ENCODE measurements around the gene VTA1. TPM values are rescaled to one million over a fixed set of nuclear protein-coding genes. Genes with fewer than 3 reads are reported as not detected.

Gene VTA1
- total and polyA plus RNA-seq, 2 of the 4 experiments (the other 2 are of a cell fraction) = 60.9 to 120 TPM

GRCh38 chr6:142238881-142239280, 91.8 kb downstream of the VTA1 start:
- no peak overlapping the region for H3K56ac ChIP-seq (ENCODE audit: extremely low read depth, insufficient read depth, low read length)
- H3K4me1 ChIP-seq (ENCODE audit: control insufficient read depth, insufficient read depth, low read length) = no peaks in the 10 kb centered on the region; the same call in 1 of the 2 replicates
- no peak overlapping the region for H2BK20ac ChIP-seq (ENCODE audit: low read depth, low read length)
- TF ChIP-seq MAFK (IDR thresholded peaks at IDR 0.05; ENCODE audit: low read depth, low read length) (no peak), RCOR1 (IDR thresholded peaks at IDR 0.05; ENCODE audit: insufficient replicate concordance, low read length) (no peak), RAD21 (IDR thresholded peaks at IDR 0.05; ENCODE audit: low read length) (no peak), MXI1 (IDR thresholded peaks at IDR 0.05; ENCODE audit: borderline replicate concordance, low read depth, low read length) (no peak), BHLHE40 (IDR thresholded peaks at IDR 0.05; ENCODE audit: low read depth, low read length) (no peak), MAZ (IDR thresholded peaks at IDR 0.05; ENCODE audit: borderline replicate concordance, low read depth, low read length) (no peak), CHD1 (IDR thresholded peaks at IDR 0.05; ENCODE audit: low read depth, low read length) (no peak)
- no TSS peak for BruUV-seq (replicated peaks)
- peak; percentile 10 for DNase-seq
- no peak overlapping the region for H3K18ac ChIP-seq (ENCODE audit: low read depth, low read length)
- ATAC-seq (ENCODE audit: low read depth) = no peak
- intact Hi-C loops (cut with micrococcal nuclease) (loop anchor here (5.0 kb wide), 1 partner anchor 58 kb away; no protein-coding TSS in a partner anchor), dilution Hi-C loops (cut with HindIII; ENCODE audit: low sequenced_read_pairs, unreplicated experiment) (no loop called here), in situ Hi-C loops (cut with MboI; ENCODE audit: low sequenced_read_pairs) (no loop called here)
- H3K27me3 ChIP-seq (ENCODE audit: control insufficient read depth, insufficient read depth, low read length) = no peaks in the 10 kb centered on the region
- H3K79me1 ChIP-seq (ENCODE audit: low read depth in 1 of 2, low read length in 2 of 2) = no peaks in the 10 kb centered on the region
- H3K23ac ChIP-seq (ENCODE audit: low read depth, low read length) = 0 out of 2 replicates have a peak overlapping the region, but pooled peaks have one; percentile 38
- H2AK5ac ChIP-seq (ENCODE audit: low read depth, low read length) = no peak overlapping the region
- no peak overlapping the region for H3K4me2 ChIP-seq (ENCODE audit: low read depth, low read length)
- ChIA-PET CTCF (no interaction called here), POLR2A (ENCODE audit: unreplicated experiment) (no interaction called here)
- no peaks in the 10 kb centered on the region for H3K9me3 ChIP-seq (ENCODE audit: control insufficient read depth, insufficient read depth, low read length)
- H3K4ac ChIP-seq (ENCODE audit: low read depth, low read length) = no peak overlapping the region
- no peak overlapping the region for H3K9ac ChIP-seq (ENCODE audit: low read depth, low read length)
- no peak overlapping the region for H4K91ac ChIP-seq (ENCODE audit: insufficient read depth, low read depth, low read length)
- H3K9me1 ChIP-seq (ENCODE audit: insufficient read depth, low read length) = no peaks in the 10 kb centered on the region
- H3K14ac ChIP-seq (replicated peaks; ENCODE audit: low read depth, low read length) = no peak overlapping the region
- no peaks in the 10 kb centered on the region for H3K36me3 ChIP-seq (ENCODE audit: control insufficient read depth, insufficient read depth, low read length)
- H2BK120ac ChIP-seq (ENCODE audit: low read depth, low read length) = no peak overlapping the region
- WGBS, 2 experiments (ENCODE audit: extremely low coverage in 2 of 2, insufficient read length in 1 of 2) = 71% methylated on average over 1 of the region's 3 CpGs; no CpG with 5 or more reads in 1 of the 2 experiments
- H4K8ac ChIP-seq (ENCODE audit: low read depth in 2 of 2, low read length in 2 of 2) = peak overlapping the region in 1 of 2 experiments; percentile 52; a peak in 2 of 4 replicates
- H4K20me1 ChIP-seq (ENCODE audit: insufficient read depth, low read length) = no peaks in the 10 kb centered on the region
- H2AK9ac ChIP-seq (replicated peaks; ENCODE audit: low read depth, low read length, poor library complexity) = no peak overlapping the region
- H4K5ac ChIP-seq (ENCODE audit: low read depth, low read length) = no peak overlapping the region; the same call in 1 of the 2 replicates
- H2AFZ ChIP-seq (replicated peaks; ENCODE audit: low read length, poor library complexity) = no peak overlapping the region
- no peak overlapping the region for H3K4me3 ChIP-seq (ENCODE audit: insufficient read depth, low read depth, low read length)
- no peak overlapping the region for H2BK5ac ChIP-seq (ENCODE audit: low read depth, low read length, poor library complexity, severe bottlenecking)
- H2BK15ac ChIP-seq (ENCODE audit: low read depth, low read length) = peak overlapping the region; percentile 7; the same call in 1 of the 3 replicates
- no peak overlapping the region for H3K27ac ChIP-seq (ENCODE audit: insufficient read depth, low read length)

Data from IMR-90 (cell line).